ENCODE measurements around the gene NSMCE1. TPM values are rescaled to one million over a fixed set of nuclear protein-coding genes. Genes with fewer than 3 reads are reported as not detected.

The NSMCE1 gene
- total and polyA plus RNA-seq, 2 of the 4 experiments (the other 2 are of a cell fraction), result 47.5 to 120 TPM

GRCh38 chr16:27205423-27206065, 63.0 kb downstream of the NSMCE1 start:
- in situ Hi-C loops (cut with MboI; ENCODE audit: low sequenced_read_pairs), result no loop called here
- DNase-seq (no peak), ATAC-seq (ENCODE audit: low read depth) (no peak)
- Histone ChIP-seq H4K20me1 (ENCODE audit: insufficient read depth, low read length) (no peaks in the 10 kb centered on the region), H2AK9ac (replicated peaks; ENCODE audit: low read depth, low read length, poor library complexity) (no peak overlapping the region), H4K5ac (ENCODE audit: low read depth, low read length) (no peak overlapping the region), H3K27me3 (ENCODE audit: control insufficient read depth, insufficient read depth, low read length) (no peaks in the 10 kb centered on the region), H2AFZ (replicated peaks; ENCODE audit: low read length, poor library complexity) (no peak overlapping the region), H3K9me3 (ENCODE audit: control insufficient read depth, insufficient read depth, low read length) (no peaks in the 10 kb centered on the region), H3K23ac (ENCODE audit: low read depth, low read length) (no peak overlapping the region), H3K4me1 (ENCODE audit: control insufficient read depth, insufficient read depth, low read length) (peaks cover 2% of the 10 kb centered on the region), H3K4me2 (ENCODE audit: low read depth, low read length) (no peak overlapping the region), H2BK15ac (ENCODE audit: low read depth, low read length) (no peak overlapping the region), H2BK20ac (ENCODE audit: low read depth, low read length) (no peak overlapping the region), H2AK5ac (ENCODE audit: low read depth, low read length) (no peak overlapping the region), H2BK120ac (ENCODE audit: low read depth, low read length) (no peak overlapping the region), H3K4me3 (ENCODE audit: insufficient read depth, low read depth, low read length) (no peak overlapping the region), H3K14ac (replicated peaks; ENCODE audit: low read depth, low read length) (no peak overlapping the region), H3K56ac (ENCODE audit: extremely low read depth, insufficient read depth, low read length) (no peak overlapping the region), H4K8ac (ENCODE audit: low read depth in 2 of 2, low read length in 2 of 2) (no peak overlapping the region), H3K79me1 (ENCODE audit: low read depth in 1 of 2, low read length in 2 of 2) (peaks cover 15 to 27% of the 10 kb centered on the region in 2 experiments; a peak in 2 of 4 replicates), H2BK5ac (ENCODE audit: low read depth, low read length, poor library complexity, severe bottlenecking) (no peak overlapping the region), H4K91ac (ENCODE audit: insufficient read depth, low read depth, low read length) (no peak overlapping the region), H3K18ac (ENCODE audit: low read depth, low read length) (no peak overlapping the region), H3K9me1 (ENCODE audit: insufficient read depth, low read length) (peaks cover 3% of the 10 kb centered on the region), H3K27ac (ENCODE audit: insufficient read depth, low read length) (no peak overlapping the region), H3K36me3 (ENCODE audit: control insufficient read depth, insufficient read depth, low read length) (peaks cover 6% of the 10 kb centered on the region), H3K9ac (ENCODE audit: low read depth, low read length) (no peak overlapping the region), H3K4ac (ENCODE audit: low read depth, low read length) (no peak overlapping the region)
- dilution Hi-C loops (cut with HindIII; ENCODE audit: low sequenced_read_pairs, unreplicated experiment), result no loop called here
- whole genome bisulfite sequencing, 2 experiments (ENCODE audit: extremely low coverage in 2 of 2, insufficient read length in 1 of 2), result no CpG with 5 or more reads among the region's 10 CpGs
- intact Hi-C loops (cut with micrococcal nuclease), result no loop called here
- BruUV-seq (replicated peaks), result no TSS peak
- TF ChIP-seq CTCF (conservative IDR thresholded peaks at IDR 0.05; ENCODE audit: low read depth, low read length) (no peak), CEBPB (IDR thresholded peaks at IDR 0.05; ENCODE audit: low read depth, low read length) (no peak), RAD21 (IDR thresholded peaks at IDR 0.05; ENCODE audit: low read length) (no peak), FOS (IDR thresholded peaks at IDR 0.05; ENCODE audit: low read depth, low read length) (no peak)
- ChIA-PET POLR2A (ENCODE audit: unreplicated experiment) (interaction anchor here (0.5 kb wide), 1 partner anchor 22 kb away, joined by 3 read pairs; no protein-coding TSS in a partner anchor), CTCF (no interaction called here)
